DND-41 (cell line): ENCODE measurements around the gene CAMKMT.

ENCODE experiments used
- CTCF ChIP-seq: IDR thresholded peaks from 2 replicates; pipeline ENCODE4 v1.5.1; 2012; ENCODE audit warnings: borderline replicate concordance, low read length, moderate library complexity, mild to moderate bottlenecking; ENCODE audit not compliant: poor library complexity, severe bottlenecking; ENCODE audit errors: extremely low read depth
- EZH2 ChIP-seq: IDR thresholded peaks from 3 replicates; pipeline ENCODE4 v1.6.1; 2012; ENCODE audit warnings: borderline replicate concordance, low read depth, mild to moderate bottlenecking, moderate library complexity, low read length, inconsistent platforms; ENCODE audit not compliant: severe bottlenecking

- no peak for TF ChIP-seq EZH2
- no peak for TF ChIP-seq CTCF
Observed at GRCh38 chr2:44361330-44362206, at the start of gene CAMKMT, which contains the start of gene PREPL.
